IMR-90 (cell line): ENCODE results near the gene AHNAK2. TPM values are rescaled to one million over a fixed set of nuclear protein-coding genes. Genes with fewer than 3 reads are reported as not detected.

ENCODE experiments used
- ATAC-seq: fragments of 200-7000 bp; cut with Tn5 transposase; 2 replicates; pipeline ENCODE4 v1.9.1; 2020; ENCODE audit warnings: low read depth, mild to moderate bottlenecking, moderate library complexity
- BruUV-seq: library from RNA; stranded (reverse); fragments of 400-500 nt; replicated peaks from 2 replicates; lab custom pipeline; 2021; lab: Mats Ljungman, UMichigan
- CTCF ChIA-PET: fragments of 300-600 bp; formaldehyde crosslinking; extraction: SDS; loops from one replicate; lab custom pipeline; 2021; ENCODE audit warnings: antibody characterized with exemption; lab: Yijun Ruan, JAX
- POLR2A ChIA-PET: fragments of 300-600 bp; sonication (Branson Sonifier 250); formaldehyde crosslinking; loops from one replicate; lab custom pipeline; 2022; ENCODE audit warnings: antibody characterized with exemption; ENCODE audit not compliant: unreplicated experiment; lab: Charles Lee
- DNase-seq: peaks from one replicate; pipeline ENCODE4 v3.0.0; 2013
- H2AFZ ChIP-seq: replicated peaks from 2 replicates; pipeline ENCODE3; 2013; ENCODE audit warnings: low read length, mild to moderate bottlenecking; ENCODE audit not compliant: poor library complexity
- H2AK5ac ChIP-seq: 2 replicates; pipeline ENCODE4 v1.6.1; 2013; ENCODE audit warnings: low read depth, low read length, inconsistent platforms
- H2AK9ac ChIP-seq: replicated peaks from 2 replicates; pipeline ENCODE3; 2013; ENCODE audit warnings: mild to moderate bottlenecking, low read depth, low read length, moderate library complexity; ENCODE audit not compliant: poor library complexity
- H2BK120ac ChIP-seq: 2 replicates; pipeline ENCODE4 v1.6.1; 2013; ENCODE audit warnings: low read depth, low read length, inconsistent platforms
- H2BK15ac ChIP-seq: 3 replicates; pipeline ENCODE4 v1.6.1; 2013; ENCODE audit warnings: low read depth, low read length, inconsistent platforms
- H2BK20ac ChIP-seq: 2 replicates; pipeline ENCODE4 v1.6.1; 2013; ENCODE audit warnings: low read depth, mild to moderate bottlenecking, inconsistent platforms, low read length, moderate library complexity
- H2BK5ac ChIP-seq: 2 replicates; pipeline ENCODE4 v1.6.1; 2013; ENCODE audit warnings: mild to moderate bottlenecking, low read depth, low read length, inconsistent platforms; ENCODE audit not compliant: poor library complexity, severe bottlenecking
- H3K14ac ChIP-seq: replicated peaks from 2 replicates; pipeline ENCODE4 v1.6.1; 2013; ENCODE audit warnings: low read depth, low read length, inconsistent platforms
- H3K18ac ChIP-seq: 2 replicates; pipeline ENCODE4 v1.6.1; 2013; ENCODE audit warnings: low read depth, low read length, control low read depth
- H3K23ac ChIP-seq: 2 replicates; pipeline ENCODE4 v1.6.1; 2013; ENCODE audit warnings: low read depth, low read length, inconsistent platforms
- H3K27ac ChIP-seq: 2 replicates; pipeline ENCODE4 v1.5.1; 2013; ENCODE audit warnings: mild to moderate bottlenecking, control low read depth, low read length; ENCODE audit not compliant: insufficient read depth
- H3K27me3 ChIP-seq: 2 replicates; pipeline ENCODE4 v1.6.1; 2013; ENCODE audit warnings: low read length; ENCODE audit not compliant: control insufficient read depth, insufficient read depth
- H3K36me3 ChIP-seq: 2 replicates; pipeline ENCODE4 v1.6.1; 2013; ENCODE audit warnings: low read length, mixed read lengths; ENCODE audit not compliant: control insufficient read depth, insufficient read depth
- H3K4ac ChIP-seq: 2 replicates; pipeline ENCODE4 v1.6.1; 2013; ENCODE audit warnings: low read depth, low read length, inconsistent platforms
- H3K4me1 ChIP-seq: 2 replicates; pipeline ENCODE4 v1.6.1; 2013; ENCODE audit warnings: low read length, mixed read lengths; ENCODE audit not compliant: control insufficient read depth, insufficient read depth
- H3K4me2 ChIP-seq: 2 replicates; pipeline ENCODE4 v1.6.1; 2013; ENCODE audit warnings: low read depth, mild to moderate bottlenecking, control low read depth, low read length, moderate library complexity
- H3K4me3 ChIP-seq: 2 replicates; pipeline ENCODE4 v1.5.1; 2013; ENCODE audit warnings: low read depth, mild to moderate bottlenecking, control low read depth, low read length, moderate library complexity; ENCODE audit not compliant: insufficient read depth
- H3K56ac ChIP-seq: 2 replicates; pipeline ENCODE4 v1.6.1; 2013; ENCODE audit warnings: low read length, inconsistent platforms; ENCODE audit not compliant: insufficient read depth; ENCODE audit errors: extremely low read depth
- H3K79me1 ChIP-seq, 2 experiments: 2 replicates each; pipeline ENCODE4 v1.6.1; 2013; ENCODE audit warnings: low read length in 2 of 2, inconsistent platforms in 1 of 2, low read depth in 1 of 2
- H3K9ac ChIP-seq: 2 replicates; pipeline ENCODE4 v1.6.1; 2013; ENCODE audit warnings: low read depth, low read length, control low read depth
- H3K9me1 ChIP-seq: 2 replicates; pipeline ENCODE4 v1.6.1; 2013; ENCODE audit warnings: low read length, inconsistent platforms; ENCODE audit not compliant: insufficient read depth
- H3K9me3 ChIP-seq: 2 replicates; pipeline ENCODE4 v1.6.1; 2013; ENCODE audit warnings: low read length; ENCODE audit not compliant: control insufficient read depth, insufficient read depth
- H4K20me1 ChIP-seq: 2 replicates; pipeline ENCODE4 v1.6.1; 2013; ENCODE audit warnings: low read length, inconsistent platforms; ENCODE audit not compliant: insufficient read depth
- H4K5ac ChIP-seq: 2 replicates; pipeline ENCODE4 v1.6.1; 2013; ENCODE audit warnings: mild to moderate bottlenecking, low read depth, low read length, control low read depth
- H4K8ac ChIP-seq, 2 experiments: 2 replicates each; pipeline ENCODE4 v1.6.1; 2013; ENCODE audit warnings: low read depth in 2 of 2, low read length in 2 of 2, control low read depth in 1 of 2, inconsistent platforms in 1 of 2
- H4K91ac ChIP-seq: 2 replicates; pipeline ENCODE4 v1.6.1; 2013; ENCODE audit warnings: low read depth, low read length, inconsistent platforms; ENCODE audit not compliant: insufficient read depth
- BHLHE40 ChIP-seq: fragments of 150-350 bp; IDR thresholded peaks from 2 replicates; pipeline ENCODE4 v1.6.1; 2016; ENCODE audit warnings: mild to moderate bottlenecking, low read depth, low read length
- CEBPB ChIP-seq: IDR thresholded peaks from 2 replicates; pipeline ENCODE4 v1.6.1; 2012; ENCODE audit warnings: low read depth, low read length, improper control_type of control experiment
- CHD1 ChIP-seq: IDR thresholded peaks from 2 replicates; pipeline ENCODE4 v1.6.1; 2012; ENCODE audit warnings: low read depth, low read length, improper control_type of control experiment
- FOS ChIP-seq: fragments of 150-350 bp; IDR thresholded peaks from 2 replicates; pipeline ENCODE4 v1.6.1; 2016; ENCODE audit warnings: low read depth, low read length
- MAFK ChIP-seq: IDR thresholded peaks from 2 replicates; pipeline ENCODE4 v1.6.1; 2012; ENCODE audit warnings: low read depth, low read length, improper control_type of control experiment
- MAZ ChIP-seq: IDR thresholded peaks from 2 replicates; pipeline ENCODE4 v1.6.1; 2012; ENCODE audit warnings: low read depth, mild to moderate bottlenecking, low read length, improper control_type of control experiment, moderate library complexity, borderline replicate concordance
- MXI1 ChIP-seq: IDR thresholded peaks from 2 replicates; pipeline ENCODE4 v1.6.1; 2012; ENCODE audit warnings: low read depth, mild to moderate bottlenecking, low read length, moderate library complexity, borderline replicate concordance
- NFE2L2 ChIP-seq: fragments of 150-350 bp; IDR thresholded peaks from 2 replicates; pipeline ENCODE4 v1.6.1; 2016; ENCODE audit warnings: low read depth, mild to moderate bottlenecking, low read length
- POLR2A ChIP-seq: IDR thresholded peaks from 2 replicates; pipeline ENCODE4 v1.6.1; 2012; ENCODE audit warnings: mild to moderate bottlenecking, low read depth, low read length
- RAD21 ChIP-seq: IDR thresholded peaks from 2 replicates; pipeline ENCODE4 v1.6.1; 2012; ENCODE audit warnings: low read length, improper control_type of control experiment
- RCOR1 ChIP-seq: IDR thresholded peaks from 2 replicates; pipeline ENCODE4 v1.6.1; 2012; ENCODE audit warnings: mild to moderate bottlenecking, low read length, improper control_type of control experiment; ENCODE audit not compliant: insufficient replicate concordance
- RFX5 ChIP-seq: IDR thresholded peaks from 2 replicates; pipeline ENCODE4 v1.8.0; 2012; ENCODE audit warnings: low read depth, mild to moderate bottlenecking, low read length, moderate library complexity
- SMC3 ChIP-seq: fragments of 150-350 bp; IDR thresholded peaks from 2 replicates; pipeline ENCODE4 v1.6.1; 2016; ENCODE audit warnings: low read depth, mild to moderate bottlenecking, antibody characterized with exemption, low read length, moderate library complexity
- WGBS, 2 experiments: methylation state at CpG; one replicate each; pipeline versions ENCODE4 v1.1.5 to v1.1.7; 2013; ENCODE audit warnings: missing lambda C conversion rate in 2 of 2; ENCODE audit not compliant: insufficient read length in 1 of 2; ENCODE audit errors: extremely low coverage in 2 of 2; 5-methylcytosine and 5-hydroxymethylcytosine counted together
- dilution Hi-C: fragments of 300-500 bp; cut with HindIII; formaldehyde crosslinking; loops from one replicate; pipeline ENCODE4 v1.14.3; 2018; ENCODE audit warnings: low sequenced_read_pairs; ENCODE audit not compliant: unreplicated experiment
- in situ Hi-C: fragments of 300-500 bp; cut with MboI; formaldehyde crosslinking; loops from 3 replicates; pipeline ENCODE4 v1.14.3; 2019; ENCODE audit warnings: low sequenced_read_pairs, inconsistent platforms, mixed read lengths
- intact Hi-C: fragments of 100-400 bp; cut with micrococcal nuclease; formaldehyde crosslinking; loops from 2 replicates; pipeline ENCODE4 v1.10.0; 2022
- polyA plus RNA-seq, 3 experiments: library from polyadenylated mRNA; depleted of rRNA; stranded (reverse); fragments of >200 nt; gene quantifications; 2 replicates each; pipeline ENCODE4 v1.2.3, GENCODE V29; 2012; ENCODE audit warnings: low replicate concordance in 1 of 3
- total RNA-seq: library from RNA; depleted of rRNA; stranded (reverse); fragments of >200 nt; gene quantifications from 2 replicates; pipeline ENCODE4 v1.2.3, GENCODE V29; 2012
- TF ChIP-seq, protein P1 (sequence below): fragments of 150-350 bp; IDR thresholded peaks from 2 replicates; pipeline ENCODE4 v1.6.1; 2016; ENCODE audit warnings: low read depth, mild to moderate bottlenecking, low read length, moderate library complexity, borderline replicate concordance
- TF ChIP-seq, protein P2 (sequence below): fragments of 150-350 bp; IDR thresholded peaks from 2 replicates; pipeline ENCODE4 v1.6.1; 2017; ENCODE audit warnings: mild to moderate bottlenecking, antibody characterized with exemption, low read length, low read depth

Gene AHNAK2
- total and polyA plus RNA-seq, 2 of the 4 experiments (the other 2 are of a cell fraction), result 2.6 to 7.9 TPM

DNA sequence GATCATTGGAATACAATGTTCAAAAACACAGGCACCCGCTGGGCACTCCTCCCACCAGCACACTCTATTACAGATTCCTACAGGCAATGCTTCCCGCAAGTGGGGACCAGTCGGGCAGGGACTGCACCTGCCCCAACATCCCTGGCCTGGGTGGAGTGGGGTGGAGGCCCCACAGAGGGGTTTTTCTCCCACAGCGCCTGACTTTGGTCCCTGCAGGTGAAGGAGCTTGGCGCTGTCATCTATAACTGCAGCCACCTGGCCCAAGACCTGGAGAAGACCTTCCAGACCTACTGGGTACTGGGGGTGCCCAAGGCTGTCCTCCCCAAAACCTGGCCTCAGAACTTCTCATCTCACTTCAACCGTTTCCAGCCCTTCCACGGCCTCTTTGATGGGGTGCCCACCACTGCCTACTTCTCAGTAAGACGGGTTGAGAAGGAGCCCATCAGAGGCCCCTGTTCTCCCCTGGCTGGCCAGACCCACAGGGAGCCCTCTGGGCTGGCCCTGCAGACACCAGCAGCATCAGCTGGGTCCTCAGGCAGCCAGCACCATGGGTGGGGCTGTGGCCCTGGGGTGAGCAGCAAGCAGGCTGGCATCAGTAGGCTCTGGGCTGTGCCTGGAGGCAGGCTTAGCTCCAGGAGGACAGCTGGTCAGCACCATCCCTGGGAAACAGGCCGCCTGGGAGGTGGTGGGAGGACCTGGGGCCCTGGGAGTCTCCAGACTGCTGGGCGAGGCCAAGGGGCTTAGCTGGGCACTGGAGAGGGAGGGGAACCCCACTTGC is 47.5 kb downstream of the AHNAK2 start:
- Histone ChIP-seq H3K56ac (no peak overlapping the region), H2AFZ (peak overlapping the region; percentile 32), H3K36me3 (no peaks in the 10 kb centered on the region), H3K27me3 (peaks cover 53% of the 10 kb centered on the region), H2BK120ac (no peak overlapping the region), H3K79me1 (no peaks in the 10 kb centered on the region), H2AK9ac (no peak overlapping the region), H3K4me2 (no peak overlapping the region), H2BK15ac (no peak overlapping the region), H3K9ac (no peak overlapping the region), H3K23ac (no peak overlapping the region), H3K9me1 (no peaks in the 10 kb centered on the region), H4K20me1 (no peaks in the 10 kb centered on the region), H3K4me3 (no peak overlapping the region), H4K8ac (no peak overlapping the region), H3K18ac (no peak overlapping the region), H3K4me1 (peaks cover 2% of the 10 kb centered on the region; the same call in 1 of the 2 replicates), H4K91ac (no peak overlapping the region), H2AK5ac (no peak overlapping the region), H3K14ac (no peak overlapping the region), H4K5ac (no peak overlapping the region), H2BK20ac (no peak overlapping the region), H2BK5ac (no peak overlapping the region), H3K9me3 (no peaks in the 10 kb centered on the region), H3K4ac (no peak overlapping the region), H3K27ac (no peak overlapping the region)
- dilution Hi-C loops (loop anchor here (10.0 kb wide), 1 partner anchor 124 kb away; no protein-coding TSS in a partner anchor), in situ Hi-C loops (no loop called here), intact Hi-C loops (loop anchor here (5.0 kb wide), 1 partner anchor 42 kb away; no protein-coding TSS in a partner anchor)
- no peak for ATAC-seq
- BruUV-seq, result no TSS peak
- no peak for DNase-seq
- 54% methylated on average over 2 of the region's 10 CpGs; no CpG with 5 or more reads in 1 of the 2 experiments for WGBS, 2 experiments
- ChIA-PET CTCF (no interaction called here), POLR2A (no interaction called here)
- TF ChIP-seq RFX5 (no peak), FOS (no peak), RCOR1 (no peak), RAD21 (no peak), MXI1 (no peak), SMC3 (no peak), MAZ (no peak), CEBPB (no peak), POLR2A (no peak), CHD1 (no peak), NFE2L2 (no peak), BHLHE40 (no peak), MAFK (no peak)
- TF ChIP-seq, protein P1, sequence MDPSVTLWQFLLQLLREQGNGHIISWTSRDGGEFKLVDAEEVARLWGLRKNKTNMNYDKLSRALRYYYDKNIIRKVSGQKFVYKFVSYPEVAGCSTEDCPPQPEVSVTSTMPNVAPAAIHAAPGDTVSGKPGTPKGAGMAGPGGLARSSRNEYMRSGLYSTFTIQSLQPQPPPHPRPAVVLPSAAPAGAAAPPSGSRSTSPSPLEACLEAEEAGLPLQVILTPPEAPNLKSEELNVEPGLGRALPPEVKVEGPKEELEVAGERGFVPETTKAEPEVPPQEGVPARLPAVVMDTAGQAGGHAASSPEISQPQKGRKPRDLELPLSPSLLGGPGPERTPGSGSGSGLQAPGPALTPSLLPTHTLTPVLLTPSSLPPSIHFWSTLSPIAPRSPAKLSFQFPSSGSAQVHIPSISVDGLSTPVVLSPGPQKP, result no peak
- TF ChIP-seq, protein P2, sequence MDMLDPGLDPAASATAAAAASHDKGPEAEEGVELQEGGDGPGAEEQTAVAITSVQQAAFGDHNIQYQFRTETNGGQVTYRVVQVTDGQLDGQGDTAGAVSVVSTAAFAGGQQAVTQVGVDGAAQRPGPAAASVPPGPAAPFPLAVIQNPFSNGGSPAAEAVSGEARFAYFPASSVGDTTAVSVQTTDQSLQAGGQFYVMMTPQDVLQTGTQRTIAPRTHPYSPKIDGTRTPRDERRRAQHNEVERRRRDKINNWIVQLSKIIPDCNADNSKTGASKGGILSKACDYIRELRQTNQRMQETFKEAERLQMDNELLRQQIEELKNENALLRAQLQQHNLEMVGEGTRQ, result no peak
